HG03521 (cell line): ENCODE measurements around the gene ADAM12.
A peak's percentile ranks its signal among the peaks of the same experiment; 100 is the strongest.

ENCODE experiments used
- ATAC-seq: cut with Tn5 transposase; IDR thresholded peaks from one replicate; pipeline ENCODE4 v1.9.1; 2021; ENCODE audit warnings: mild to moderate bottlenecking, moderate library complexity; ENCODE audit not compliant: unreplicated experiment

The ADAM12 gene

DNA sequence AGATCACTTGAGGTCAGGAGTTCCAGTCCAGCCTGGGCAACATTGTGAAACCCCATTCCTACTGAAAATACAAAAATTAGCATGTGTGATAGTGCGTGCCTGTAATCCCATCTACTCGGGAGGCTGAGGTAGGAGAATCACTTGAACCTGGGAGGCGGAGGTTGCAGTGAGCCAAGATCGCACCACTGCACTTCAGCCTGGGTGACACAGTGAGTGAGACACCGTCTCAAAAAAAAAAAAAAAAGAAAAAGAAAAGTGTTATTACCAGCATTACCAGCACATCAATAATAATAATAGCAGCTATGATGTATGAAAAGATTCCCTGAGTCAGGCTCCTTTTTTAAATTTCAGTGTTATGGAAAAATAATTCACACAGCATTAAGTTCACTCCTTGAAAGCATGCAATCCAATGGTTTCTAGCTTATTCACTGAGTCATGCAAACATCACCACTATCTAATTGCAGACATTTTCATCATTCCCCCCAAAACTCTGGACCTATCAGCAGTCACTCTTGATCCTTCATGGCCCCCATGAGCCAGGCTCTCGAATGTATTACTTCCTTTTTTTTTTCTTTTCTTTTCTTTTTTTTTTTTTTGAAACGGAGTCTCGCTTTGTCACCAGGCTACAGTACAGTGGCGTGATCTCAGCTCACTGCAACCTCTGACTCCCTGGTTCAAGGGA lies 263.5 kb downstream of the ADAM12 start:
- ATAC-seq: no peak

DNA sequence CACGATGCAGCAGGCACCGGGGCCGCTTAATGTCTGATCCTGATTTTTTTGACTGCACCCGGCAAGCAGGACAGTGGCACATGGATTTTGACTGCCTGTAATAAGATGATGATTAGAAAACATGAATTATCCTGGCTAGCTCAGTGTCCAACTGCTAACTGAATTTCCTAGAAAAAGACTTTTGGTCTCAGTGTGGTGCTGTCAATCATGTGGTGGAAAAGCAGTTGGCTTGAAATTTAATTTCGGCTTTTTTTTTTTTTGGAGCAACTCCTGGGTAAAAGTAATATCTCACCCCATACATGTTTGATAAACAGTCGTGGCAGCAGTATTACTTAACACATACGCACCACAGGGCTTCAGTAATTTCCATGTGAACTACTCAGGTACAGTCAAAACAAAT lies 264.2 kb downstream of the ADAM12 start:
- no peak for ATAC-seq

DNA sequence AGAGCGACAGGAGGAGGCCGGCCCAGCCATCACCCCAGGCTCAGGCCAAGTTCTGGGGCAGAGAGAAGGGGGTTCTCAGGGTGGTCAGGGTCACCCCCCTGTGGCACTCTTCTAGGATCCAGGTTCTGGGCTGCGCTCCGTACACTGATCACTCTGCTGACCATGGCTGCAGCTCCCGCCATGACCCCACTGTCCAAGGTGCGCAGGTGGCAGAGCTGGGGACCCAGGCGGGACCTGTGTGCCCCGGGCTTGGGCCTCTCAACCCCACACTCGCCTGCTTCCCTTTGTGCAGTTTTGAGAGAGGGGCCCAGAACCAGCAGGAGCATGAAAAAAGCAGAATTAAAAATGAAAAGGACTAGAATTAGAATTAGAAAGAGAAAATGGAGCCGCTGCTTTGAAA lies 264.8 kb downstream of the ADAM12 start:
- ATAC-seq: no peak

DNA sequence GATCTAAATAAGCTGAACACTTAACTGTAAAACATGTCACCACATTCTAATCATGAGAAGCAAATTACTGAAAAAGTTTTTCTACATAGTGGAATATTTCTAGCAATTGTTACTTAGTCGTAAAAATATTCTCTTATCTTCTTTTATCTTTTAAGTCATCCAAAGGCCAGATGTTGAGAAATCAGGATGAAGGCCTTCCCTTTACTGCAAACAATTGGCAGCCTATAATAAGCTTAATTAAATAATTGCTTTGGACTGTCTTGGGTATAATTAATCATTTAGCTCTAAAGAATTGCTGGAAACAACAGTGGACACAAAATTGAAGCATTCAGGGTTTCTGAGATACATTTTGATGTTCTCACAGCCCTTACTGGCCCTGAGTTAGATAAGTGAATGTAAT lies 265.4 kb downstream of the ADAM12 start:
- no peak for ATAC-seq

DNA sequence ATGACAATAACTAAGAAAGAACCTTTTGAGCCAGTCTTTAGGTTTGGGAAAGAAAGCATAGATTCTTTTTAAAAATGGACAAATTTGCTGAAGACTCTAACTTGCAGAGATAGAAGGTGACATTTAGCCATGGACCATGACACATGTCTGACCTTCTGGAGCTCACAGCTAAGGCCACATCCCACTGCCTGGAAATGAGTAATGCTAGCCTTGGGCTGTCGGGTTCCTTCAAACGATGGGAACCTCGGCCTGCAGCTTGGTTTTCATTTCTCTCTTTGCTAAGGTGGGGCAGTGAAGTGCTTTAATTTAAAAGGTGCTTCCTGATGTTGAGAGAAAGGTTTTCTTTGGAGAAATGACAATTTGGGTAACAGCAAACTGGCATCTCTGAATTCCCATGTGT lies 268.7 kb downstream of the ADAM12 start:
- no peak for ATAC-seq

DNA sequence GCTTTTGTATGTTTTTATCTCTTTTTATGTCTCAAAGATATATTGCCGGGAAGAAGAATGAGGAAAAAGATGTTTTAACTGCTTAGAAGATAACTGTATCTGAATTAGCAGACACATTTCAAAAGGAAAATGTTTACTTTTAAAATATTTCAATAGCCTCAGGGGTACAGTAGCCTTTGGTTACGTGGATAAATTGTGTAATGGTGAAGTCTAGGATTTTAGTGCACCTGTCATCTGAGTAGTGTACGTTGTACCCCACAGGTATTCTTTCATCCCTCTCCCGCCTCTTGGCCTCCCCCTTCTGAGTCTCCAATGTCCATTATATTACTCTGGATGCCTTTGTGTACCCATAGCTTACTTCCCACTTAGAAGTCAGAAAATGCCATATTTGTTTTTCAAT lies 269.8 kb downstream of the ADAM12 start:
- ATAC-seq: no peak

DNA sequence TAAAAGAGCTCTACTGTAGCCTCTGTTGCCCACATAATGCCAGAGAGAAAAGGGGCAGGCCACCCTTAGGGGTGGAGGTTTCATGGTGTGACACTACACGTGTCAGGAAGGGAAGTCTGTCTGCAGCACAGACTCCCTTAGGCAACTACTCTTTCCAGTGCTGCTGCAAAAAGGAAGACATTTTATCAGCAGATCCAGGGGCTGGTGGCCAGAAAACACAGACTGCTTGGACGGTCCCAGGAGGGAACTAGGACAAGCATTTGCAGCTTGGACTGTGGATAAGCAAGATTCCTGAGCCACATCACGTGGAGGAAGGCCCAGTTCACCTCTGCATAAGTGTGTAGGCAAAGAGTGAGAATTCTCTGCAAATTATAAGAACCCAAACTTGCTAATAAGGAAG lies 271.1 kb downstream of the ADAM12 start:
- no peak for ATAC-seq

DNA sequence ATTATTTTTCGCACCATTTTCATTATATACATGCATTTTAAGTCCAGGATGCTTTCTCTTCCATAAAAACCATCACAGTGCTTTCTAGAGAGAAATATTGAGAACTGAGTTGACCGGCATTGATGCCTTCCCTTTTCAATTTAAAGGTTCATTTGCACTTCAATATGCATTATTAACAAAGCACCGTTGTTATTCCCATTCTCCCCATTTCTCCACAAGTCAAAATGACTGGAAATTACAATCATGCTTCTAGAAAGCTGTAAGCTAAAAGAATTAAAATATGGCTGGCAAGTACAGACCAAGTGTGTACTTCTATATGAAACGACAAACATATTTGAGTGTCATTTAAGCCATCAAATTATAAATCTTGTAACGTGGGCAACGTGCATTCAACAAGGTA lies 272.4 kb downstream of the ADAM12 start:
- no peak for ATAC-seq

DNA sequence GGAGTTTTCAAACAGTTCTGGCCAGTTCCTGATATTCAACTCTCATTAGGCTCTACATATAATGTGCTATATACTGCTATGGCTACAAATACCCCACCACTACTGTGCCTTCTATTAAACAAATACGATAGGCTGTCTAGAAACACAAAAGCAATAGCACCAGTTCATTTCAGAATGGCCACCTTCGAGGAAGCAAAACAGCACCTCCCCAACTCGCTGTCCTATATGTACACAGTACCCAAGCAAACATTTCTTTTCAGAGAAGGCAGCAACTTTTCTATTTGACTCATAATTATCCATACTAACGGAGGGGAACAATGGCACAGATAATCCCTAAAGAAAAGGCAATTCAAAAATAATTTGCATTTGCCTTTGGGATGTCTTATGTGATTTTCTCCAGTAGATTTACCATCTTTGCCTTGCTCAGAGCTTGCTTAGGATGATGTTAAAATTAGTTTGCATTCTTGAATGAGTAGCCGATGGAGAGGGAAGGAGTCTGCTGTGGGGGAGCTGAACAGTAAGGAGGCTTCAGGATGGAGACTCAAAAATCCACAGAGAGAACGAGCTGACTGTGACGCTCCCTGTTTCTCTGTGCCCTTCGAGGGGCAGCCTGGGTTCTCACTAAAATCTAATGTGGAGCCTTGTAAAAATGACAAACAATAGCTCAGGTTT lies 273.3 kb downstream of the ADAM12 start:
- ATAC-seq: no peak

DNA sequence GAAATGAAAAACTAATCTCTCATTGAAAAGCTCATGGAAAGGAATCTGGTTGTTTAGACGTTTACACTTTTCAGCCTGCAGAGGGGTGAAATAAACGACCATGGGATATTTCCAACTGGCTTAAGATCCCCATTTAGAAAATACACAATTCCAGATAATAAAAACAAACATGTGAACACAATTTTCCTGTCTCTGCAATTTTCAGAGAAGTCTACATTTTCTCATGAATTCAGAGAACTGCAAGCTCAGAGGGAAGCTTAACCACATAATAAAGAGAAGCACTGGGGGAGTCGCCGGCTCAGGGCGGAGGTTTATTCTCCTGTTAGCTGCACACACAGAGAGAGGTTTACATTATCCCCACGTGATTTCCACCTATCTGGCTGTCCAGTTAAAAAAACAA lies 276.8 kb downstream of the ADAM12 start:
- no peak for ATAC-seq

DNA sequence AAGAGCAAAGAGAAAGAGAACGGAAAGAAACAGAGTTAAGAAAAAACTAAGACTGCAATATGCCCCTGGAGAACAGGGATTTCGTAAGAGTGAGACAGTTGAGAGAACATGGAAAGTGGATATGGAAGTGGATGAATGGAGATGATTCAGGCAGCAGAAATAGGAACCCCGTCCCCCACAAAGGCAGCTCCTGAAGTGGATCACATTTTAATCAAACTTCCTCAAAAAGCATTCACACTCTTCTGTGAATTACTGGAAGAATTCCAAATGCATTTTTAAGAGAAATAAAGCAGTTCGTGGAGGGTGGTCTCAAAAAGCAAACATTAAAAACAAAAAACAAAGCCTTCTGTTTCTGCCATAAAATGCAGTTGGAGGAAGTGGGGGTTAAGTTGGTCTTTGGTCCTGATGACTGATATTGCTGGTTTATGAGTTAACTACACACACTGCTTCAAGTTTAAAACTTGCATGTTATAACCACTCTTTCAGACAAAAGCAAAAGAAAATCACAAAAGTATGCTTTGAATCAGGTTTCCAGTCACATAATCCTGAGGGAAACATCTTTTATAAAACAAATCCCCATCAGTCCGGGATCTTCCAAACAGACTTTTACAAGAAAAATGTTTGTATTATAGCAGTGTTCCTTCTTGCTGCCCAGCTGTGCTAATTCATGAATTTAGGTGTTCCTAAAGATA lies 277.6 kb downstream of the ADAM12 start:
- no peak for ATAC-seq

DNA sequence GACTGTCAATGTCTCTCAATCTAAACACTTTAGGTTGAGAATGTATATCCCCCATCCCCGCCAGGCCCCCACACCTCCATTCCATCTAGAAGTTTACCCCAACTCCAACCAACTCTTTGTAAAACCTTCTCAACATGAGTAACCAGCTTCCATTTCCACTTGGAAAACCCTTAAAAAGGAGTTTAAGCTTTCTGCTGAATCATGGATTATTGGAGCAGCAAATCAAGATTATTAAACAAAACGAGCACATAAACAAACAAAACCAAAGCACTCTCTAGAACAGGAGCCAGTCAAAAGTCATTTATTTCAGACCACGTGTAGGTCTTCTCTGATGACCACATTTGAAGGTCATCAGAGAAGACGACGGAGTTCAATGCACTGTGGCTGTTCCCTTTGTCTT lies 278.4 kb downstream of the ADAM12 start:
- no peak for ATAC-seq

DNA sequence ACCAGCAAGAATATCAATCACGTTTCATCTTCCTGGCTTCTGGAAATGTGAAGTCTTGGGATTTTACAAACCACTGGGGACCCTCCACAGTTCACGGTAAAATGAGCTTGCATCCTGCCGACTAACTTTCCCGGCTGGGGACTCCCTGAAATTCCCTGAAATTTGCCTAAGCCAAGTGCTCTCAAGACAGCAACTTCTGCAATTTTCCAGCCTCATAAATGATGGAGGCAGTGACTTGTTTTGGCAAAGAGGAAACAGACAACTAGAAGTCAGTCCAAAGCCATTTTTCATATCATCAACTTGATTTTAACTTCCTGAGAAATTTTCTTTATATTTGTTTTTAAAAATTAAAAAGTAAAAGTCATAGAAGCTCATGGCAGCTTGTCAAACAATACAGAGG lies 279.6 kb downstream of the ADAM12 start:
- no peak for ATAC-seq

DNA sequence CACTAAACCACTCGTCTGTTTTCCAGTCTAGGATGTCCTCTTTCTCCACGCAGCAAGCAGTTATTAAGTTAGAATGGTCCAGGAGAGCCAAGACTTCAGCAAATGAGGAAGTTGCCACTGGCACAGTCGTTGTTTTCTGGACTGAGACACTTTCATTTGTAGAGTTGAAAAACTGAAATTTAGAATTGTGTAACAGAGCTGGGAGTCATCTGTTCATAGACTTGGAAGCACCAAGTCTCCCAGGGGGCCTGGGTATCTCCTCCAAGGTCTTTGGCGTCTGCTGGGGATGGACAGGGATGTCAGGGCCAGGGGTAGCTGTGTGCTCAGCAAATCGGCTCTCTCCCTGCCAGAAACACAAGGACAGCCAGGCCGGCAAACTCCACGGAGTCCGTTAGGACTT lies 283.5 kb downstream of the ADAM12 start:
- no peak for ATAC-seq

DNA sequence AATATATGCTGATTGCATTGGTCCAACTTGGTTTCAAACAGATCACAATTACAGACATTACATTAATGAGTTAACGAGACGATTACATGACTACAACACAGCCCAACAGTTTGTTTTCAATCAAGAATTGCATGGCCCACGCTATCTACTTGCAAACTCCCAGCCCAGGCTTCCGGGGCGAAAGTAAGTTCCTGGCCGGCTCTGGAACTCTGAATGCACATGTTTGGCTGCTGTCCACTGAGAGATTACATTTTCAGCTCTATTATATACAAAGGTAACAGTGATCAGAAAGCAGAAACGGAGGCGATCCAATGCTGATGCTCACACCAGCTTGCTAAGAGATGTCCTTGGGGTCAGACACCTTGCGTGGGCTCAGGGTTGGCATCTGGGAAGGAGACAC lies 285.6 kb downstream of the ADAM12 start:
- ATAC-seq: no peak

DNA sequence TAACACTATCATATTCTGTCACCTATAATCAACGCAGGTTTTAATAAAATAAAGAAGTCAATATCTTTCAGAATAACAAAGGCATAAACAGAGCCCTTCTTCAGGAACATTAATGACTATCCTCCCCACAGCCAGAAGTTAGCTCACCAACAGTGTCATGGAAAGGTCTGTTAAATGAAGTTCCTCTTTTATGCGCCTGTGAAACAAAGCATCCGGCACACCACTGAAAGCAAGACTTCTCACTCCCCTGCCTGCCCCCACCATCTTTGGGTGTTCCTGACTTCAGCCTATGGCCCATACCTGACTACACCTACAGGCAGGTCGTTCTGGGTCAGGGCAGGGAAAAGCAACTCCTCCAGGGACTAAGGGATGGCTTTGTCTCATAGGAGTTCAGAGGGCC lies 286.5 kb downstream of the ADAM12 start:
- ATAC-seq: peak; percentile 67

DNA sequence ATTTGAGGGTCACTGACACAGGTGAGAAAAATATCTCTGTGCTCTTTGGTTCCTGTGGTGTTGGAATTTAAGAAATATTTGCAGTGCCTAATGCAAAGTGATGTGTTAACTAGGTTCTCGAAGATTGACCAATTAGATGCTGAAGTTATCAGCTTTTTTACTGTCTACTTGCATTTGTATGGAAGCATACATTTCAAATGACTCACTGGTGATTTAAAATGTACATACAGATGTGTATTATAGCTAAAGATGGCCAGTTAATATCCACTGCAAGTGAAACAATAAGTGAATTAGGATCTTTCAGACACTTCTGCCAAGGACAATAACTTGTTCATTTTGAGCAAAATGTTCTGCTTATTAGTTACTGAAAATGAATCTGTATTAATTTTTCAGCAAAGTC lies 287.0 kb downstream of the ADAM12 start:
- ATAC-seq: no peak

DNA sequence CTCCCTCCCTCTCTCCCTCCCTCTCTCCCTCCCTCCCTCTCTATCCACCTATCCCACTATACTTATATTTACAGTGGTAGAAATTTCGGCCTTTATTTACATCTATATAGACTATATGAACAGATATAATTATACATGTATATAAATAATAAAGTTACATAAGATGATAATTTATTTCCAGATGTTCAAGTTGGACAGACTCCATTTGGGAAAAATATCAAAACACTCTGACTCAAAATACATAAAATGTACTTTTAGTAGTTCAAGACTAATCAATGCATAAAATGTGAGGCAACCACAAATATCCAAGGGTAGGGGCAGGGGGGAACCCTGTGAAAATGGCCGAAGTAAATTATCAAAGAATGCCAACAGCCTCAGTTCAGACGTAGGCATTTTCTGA lies 288.9 kb downstream of the ADAM12 start:
- ATAC-seq: no peak

DNA sequence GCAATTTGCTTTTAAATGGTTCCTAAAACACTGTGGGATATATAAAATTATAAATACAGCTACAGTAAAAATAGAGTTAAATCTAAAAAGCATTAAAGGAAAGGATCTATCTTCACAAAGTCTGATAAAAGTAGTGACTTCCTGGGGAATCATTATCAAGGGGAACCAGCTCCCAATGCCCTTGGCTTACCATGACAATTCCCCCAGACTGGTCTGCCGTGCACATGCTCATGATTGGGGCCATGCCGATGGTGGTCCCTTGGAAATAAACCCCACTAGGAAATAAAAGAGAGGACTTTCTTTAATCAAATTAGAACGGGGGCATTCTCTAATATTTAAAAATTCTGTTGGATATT lies 290.1 kb downstream of the ADAM12 start:
- no peak for ATAC-seq

DNA sequence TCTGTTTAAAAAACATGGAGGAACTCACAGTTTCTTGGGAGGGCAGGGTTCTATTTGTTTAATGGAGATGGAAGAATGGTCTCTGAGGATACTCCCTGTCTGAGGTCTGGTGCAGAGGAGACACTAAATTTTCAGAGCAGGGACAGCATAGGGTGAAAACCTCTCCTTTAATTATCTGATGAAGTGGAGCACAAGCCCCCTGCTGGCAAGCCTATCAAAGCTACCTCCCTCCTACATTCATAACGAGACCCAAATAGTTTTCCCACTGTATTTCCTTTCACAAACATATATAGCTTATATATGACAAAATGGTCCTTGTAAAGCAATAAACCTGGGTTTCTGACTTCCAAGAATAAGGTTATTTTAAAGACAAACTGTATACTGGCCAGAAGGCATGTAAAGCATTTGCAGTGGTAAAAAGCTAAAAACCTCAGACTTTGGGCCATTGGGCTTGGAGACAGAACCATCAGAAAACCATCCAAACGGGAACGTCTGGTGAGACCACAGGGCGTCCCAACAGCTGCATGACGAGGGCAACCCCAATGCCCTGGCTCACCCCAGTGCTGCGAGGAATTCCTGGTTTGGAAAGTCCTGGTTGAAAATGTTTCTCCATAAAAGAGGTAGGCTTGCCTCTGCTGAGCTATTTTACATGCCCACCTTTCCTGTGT lies 290.6 kb downstream of the ADAM12 start:
- ATAC-seq: no peak

DNA sequence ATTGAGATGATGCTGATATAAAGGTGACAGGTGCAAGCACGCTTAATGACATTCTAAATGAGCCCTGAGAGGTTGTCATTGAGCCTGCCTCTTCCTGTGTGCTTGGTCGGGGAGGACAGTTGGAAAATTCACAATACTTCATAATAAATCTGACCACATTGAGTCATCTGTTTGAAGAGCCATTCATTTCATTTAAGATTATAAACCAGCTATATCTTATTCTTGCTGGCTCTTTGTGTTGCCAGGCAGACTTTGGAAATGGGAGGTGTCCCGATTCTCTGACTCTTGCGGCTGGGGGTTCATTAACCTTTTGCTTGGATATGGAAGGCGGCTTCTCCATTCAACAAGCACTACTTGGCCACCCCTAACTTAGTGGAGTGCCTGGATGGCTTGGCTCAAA lies 293.7 kb downstream of the ADAM12 start:
- no peak for ATAC-seq
